Gastroesophageal sphincter (tissue), 3 donors: ENCODE data around the gene TMEM41A.

Experiments used
- CTCF ChIP-seq, 4 experiments: fragments of 200-600 bp in 2 of 4; fragments of 450-650 bp in 2 of 4; sonication (generic) in 1 of 4; IDR thresholded peaks; one replicate each; pipeline ENCODE4 v1.5.1; 2017 to 2019; ENCODE audit warnings: antibody characterized with exemption in 4 of 4, mild to moderate bottlenecking in 2 of 4, moderate library complexity in 2 of 4
- POLR2A ChIP-seq, 2 donors: fragments of 450-650 bp; IDR thresholded peaks; one replicate each; pipeline ENCODE4 v1.6.1; 2017; ENCODE audit warnings: antibody characterized with exemption in 2 of 2, mild to moderate bottlenecking in 2 of 2, moderate library complexity in 1 of 2

GRCh38 chr3:185534511-185534910 lies 35.7 kb upstream of the TMEM41A start:
- TF ChIP-seq POLR2A (IDR thresholded peaks at IDR 0.05) (no peak), CTCF (IDR thresholded peaks at IDR 0.05) (no peak)
